Gastrocnemius medialis (tissue), 4 donors: ENCODE measurements around the gene MICOS13.

ENCODE experiments used
- CTCF ChIP-seq, 5 experiments: fragments of 450-650 bp in 3 of 5; fragments of 200-600 bp in 2 of 5; sonication (generic) in 2 of 5; IDR thresholded peaks in 4 of 5; conservative IDR thresholded peaks in 1 of 5; 1 replicate in 4 of 5; 2 replicates in 1 of 5; pipeline ENCODE4 v1.5.1; 2016 to 2019; ENCODE audit warnings: antibody characterized with exemption in 5 of 5, mild to moderate bottlenecking in 3 of 5, moderate library complexity in 3 of 5
- POLR2A ChIP-seq, 2 donors: fragments of 450-650 bp; IDR thresholded peaks; one replicate each; pipeline ENCODE4 v1.6.1; 2017; ENCODE audit warnings: antibody characterized with exemption in 2 of 2, mild to moderate bottlenecking in 2 of 2, moderate library complexity in 2 of 2

GRCh38 chr19:5672708-5673459 lies 7.4 kb downstream of the MICOS13 start:
- TF ChIP-seq CTCF (IDR thresholded peaks at IDR 0.05 in 4 of 5, conservative IDR thresholded peaks at IDR 0.05 in 1 of 5) (no peak), POLR2A (IDR thresholded peaks at IDR 0.05) (no peak)
